ENCODE data around the gene BRCA2.

DNA sequence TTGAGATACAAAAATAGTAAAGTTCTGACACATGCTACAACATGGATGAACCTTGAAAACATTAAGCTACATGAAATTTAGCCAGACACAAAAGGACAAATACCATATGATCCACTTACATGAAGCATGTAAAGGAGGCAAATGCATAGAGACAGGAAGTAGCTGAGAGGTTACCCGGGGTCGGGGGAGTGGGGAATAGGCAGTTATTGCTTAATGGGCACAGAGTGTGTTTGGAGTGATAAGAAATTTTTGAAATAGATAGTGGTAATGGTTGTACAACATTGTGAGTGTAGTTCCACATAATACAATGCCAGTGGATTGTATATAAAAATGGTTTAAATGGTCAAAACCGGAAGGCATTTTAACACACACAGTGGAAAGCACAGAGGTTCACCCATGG is 108.3 kb downstream of the BRCA2 start:
- TF ChIP-seq EZH2phosphoT487 (IDR thresholded peaks at IDR 0.05; ENCODE audit: borderline replicate concordance, low read length): no peak
- TF ChIP-seq, protein P1, sequence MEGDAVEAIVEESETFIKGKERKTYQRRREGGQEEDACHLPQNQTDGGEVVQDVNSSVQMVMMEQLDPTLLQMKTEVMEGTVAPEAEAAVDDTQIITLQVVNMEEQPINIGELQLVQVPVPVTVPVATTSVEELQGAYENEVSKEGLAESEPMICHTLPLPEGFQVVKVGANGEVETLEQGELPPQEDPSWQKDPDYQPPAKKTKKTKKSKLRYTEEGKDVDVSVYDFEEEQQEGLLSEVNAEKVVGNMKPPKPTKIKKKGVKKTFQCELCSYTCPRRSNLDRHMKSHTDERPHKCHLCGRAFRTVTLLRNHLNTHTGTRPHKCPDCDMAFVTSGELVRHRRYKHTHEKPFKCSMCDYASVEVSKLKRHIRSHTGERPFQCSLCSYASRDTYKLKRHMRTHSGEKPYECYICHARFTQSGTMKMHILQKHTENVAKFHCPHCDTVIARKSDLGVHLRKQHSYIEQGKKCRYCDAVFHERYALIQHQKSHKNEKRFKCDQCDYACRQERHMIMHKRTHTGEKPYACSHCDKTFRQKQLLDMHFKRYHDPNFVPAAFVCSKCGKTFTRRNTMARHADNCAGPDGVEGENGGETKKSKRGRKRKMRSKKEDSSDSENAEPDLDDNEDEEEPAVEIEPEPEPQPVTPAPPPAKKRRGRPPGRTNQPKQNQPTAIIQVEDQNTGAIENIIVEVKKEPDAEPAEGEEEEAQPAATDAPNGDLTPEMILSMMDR (conservative IDR thresholded peaks at IDR 0.05; ENCODE audit: low read depth, low read length): no peak
- TF ChIP-seq EZH2 (IDR thresholded peaks at IDR 0.05; ENCODE audit: low read length, unreplicated experiment): no peak

Data from PC-3 (cell line).